K562 (cell line): ENCODE results near the gene SLC2A4RG. TPM values are rescaled to one million over a fixed set of nuclear protein-coding genes. Genes with fewer than 3 reads are reported as not detected.

Experiments
- ATAC-seq: fragments of 200-7000 bp; cut with Tn5 transposase; 3 replicates; pipeline ENCODE4 v1.9.1; 2020; ENCODE audit warnings: moderate library complexity
- BruUV-seq: library from RNA; stranded (reverse); fragments of 400-500 nt; replicated peaks from 2 replicates; lab custom pipeline; 2021; lab: Mats Ljungman, UMichigan
- CTCF ChIA-PET: fragments of 300-600 bp; formaldehyde crosslinking; extraction: SDS; loops from one replicate; lab custom pipeline; 2021; ENCODE audit warnings: low intra/inter-chr PET ratio; lab: Yijun Ruan, JAX
- POLR2A ChIA-PET: fragments of 300-600, 350-650 bp; sonication (Branson Sonifier 250); formaldehyde crosslinking; extraction: SDS; loops from one replicate; lab custom pipeline; 2021; ENCODE audit warnings: antibody characterized with exemption, inconsistent platforms; lab: Yijun Ruan, JAX
- DNase-seq, 4 experiments: peaks; one replicate each; pipeline versions ENCODE4 v3.0.0 to v3.0.0-alpha.2; 2011 to 2018; ENCODE audit warnings: low spot score in 3 of 4, mixed read lengths in 3 of 4; ENCODE audit errors: extremely low read depth in 1 of 4
- FAIRE-seq: peaks from 2 replicates; lab custom pipeline; 2011; peaks lifted over from hg19 to GRCh38; lab: Jason Lieb, UNC
- H2AFZ ChIP-seq: 2 replicates; pipeline ENCODE4 v1.6.0; 2011; ENCODE audit warnings: low read depth, low read length, control low read depth, inconsistent platforms
- H3K27ac ChIP-seq: fragments of 200-600 bp; 3 replicates; pipeline ENCODE4 v1.8.0; 2011; ENCODE audit warnings: low read depth, mild to moderate bottlenecking, control low read depth, inconsistent platforms, low read length, moderate library complexity, mixed read lengths; ENCODE audit errors: extremely low read depth
- H3K27me3 ChIP-seq, 2 experiments: fragments of 300-600 bp in 1 of 2; 2 replicates in 1 of 2; 3 replicates in 1 of 2; pipeline versions ENCODE4 v1.6.0 to v1.8.0; 2011; ENCODE audit warnings: inconsistent platforms in 2 of 2, low read length in 2 of 2, mild to moderate bottlenecking in 1 of 2, mixed read lengths in 1 of 2, moderate library complexity in 1 of 2; ENCODE audit not compliant: control insufficient read depth in 2 of 2, insufficient read depth in 2 of 2
- H3K36me3 ChIP-seq: fragments of 300-600 bp; 3 replicates; pipeline ENCODE4 v1.8.0; 2011; ENCODE audit warnings: mild to moderate bottlenecking, low read length, inconsistent platforms; ENCODE audit not compliant: control insufficient read depth, insufficient read depth
- H3K4me1 ChIP-seq, 2 experiments: fragments of 200-600 bp in 1 of 2; replicated peaks in 1 of 2; 2 replicates in 1 of 2; 3 replicates in 1 of 2; pipeline versions ENCODE4 v1.5.1 to v1.8.0; 2011; ENCODE audit warnings: inconsistent platforms in 2 of 2, low read length in 2 of 2, mild to moderate bottlenecking in 1 of 2, mixed read lengths in 1 of 2, moderate library complexity in 1 of 2; ENCODE audit not compliant: control insufficient read depth in 2 of 2, insufficient read depth in 2 of 2
- H3K4me2 ChIP-seq: 2 replicates; pipeline ENCODE4 v1.6.1; 2011; ENCODE audit warnings: low read length, control low read depth, inconsistent platforms, mixed read lengths; ENCODE audit not compliant: insufficient read depth
- H3K4me3 ChIP-seq: fragments of 200-600 bp; sonication (generic), shearing (Covaris generic); 2 replicates; pipeline ENCODE4 v1.5.1; 2016; ENCODE audit warnings: control low read depth, inconsistent platforms
- H3K79me2 ChIP-seq: fragments of 200-600 bp; 3 replicates; pipeline ENCODE4 v1.8.0; 2011; ENCODE audit warnings: low read length, inconsistent platforms; ENCODE audit not compliant: control insufficient read depth, insufficient read depth
- H3K9ac ChIP-seq, 2 experiments: 2 replicates each; pipeline versions ENCODE4 v1.6.0 to v1.6.1; 2011; ENCODE audit warnings: low read depth in 2 of 2, low read length in 2 of 2, control low read depth in 1 of 2, inconsistent platforms in 1 of 2, mild to moderate bottlenecking in 1 of 2, mixed read lengths in 1 of 2; ENCODE audit not compliant: insufficient read depth in 1 of 2
- H3K9me1 ChIP-seq: one replicate; pipeline ENCODE4 v1.6.0; 2011; ENCODE audit warnings: inconsistent platforms, mild to moderate bottlenecking, low read length, moderate library complexity; ENCODE audit not compliant: control insufficient read depth, insufficient read depth
- H3K9me3 ChIP-seq: replicated peaks from 2 replicates; pipeline ENCODE4 v1.5.1; 2011; ENCODE audit warnings: low read depth, low read length, inconsistent platforms; ENCODE audit not compliant: control insufficient read depth, insufficient read depth
- H4K20me1 ChIP-seq: replicated peaks from 2 replicates; pipeline ENCODE4 v1.6.1; 2011; ENCODE audit warnings: low read length, inconsistent platforms, mixed read lengths; ENCODE audit not compliant: control insufficient read depth, insufficient read depth
- PCBP1 ChIP-seq: fragments of 200-400 bp; formaldehyde crosslinking; IDR thresholded peaks from 2 replicates; pipeline ENCODE4 v1.6.1; 2018; ENCODE audit warnings: mild to moderate bottlenecking, low read depth, low read length; ENCODE audit not compliant: poor library complexity, severe bottlenecking
- WGBS: fragments of 100-300 bp; shearing (Covaris generic); methylation state at CpG from one replicate; pipeline ENCODE4 v1.1.6; 2016; ENCODE audit warnings: low coverage, mixed read lengths; ENCODE audit not compliant: insufficient coverage; ENCODE audit errors: missing lambda C conversion rate; 5-methylcytosine and 5-hydroxymethylcytosine counted together
- in situ Hi-C: fragments of 300-500 bp; cut with MboI; formaldehyde crosslinking; loops from 4 replicates; pipeline ENCODE4 v1.15.0; 2018; ENCODE audit warnings: inconsistent platforms, mixed read lengths
- intact Hi-C: fragments of 100-400 bp; cut with micrococcal nuclease; formaldehyde crosslinking; loops from 2 replicates; pipeline ENCODE4 v1.14.2; 2022
- polyA plus RNA-seq, 8 experiments: library from polyadenylated mRNA; depleted of rRNA in 4 of 8; stranded (reverse) in 5 of 8; unstranded in 3 of 8; fragments of >200 nt; fragmentation: Nextera tagmentation in 2 of 8; fragmentation: Illumina TruSeq in 1 of 8; extraction: Ambion mirVana in 2 of 8; extraction: Trizol in 1 of 8; gene quantifications; 2 replicates each; pipeline versions ENCODE4 v1.2.1 to v1.2.3, GENCODE V29; 2011 to 2014; ENCODE audit warnings: inconsistent platforms in 1 of 8, missing spikeins in 1 of 8
- total RNA-seq, 7 experiments: library from RNA; depleted of rRNA in 6 of 7; stranded (reverse); fragments of >200 nt in 6 of 7; fragmentation: Illumina TruSeq in 2 of 7; extraction: Trizol in 2 of 7; gene quantifications; 2 replicates each; pipeline versions ENCODE4 v1.2.1 to v1.2.3, GENCODE V29; 2011 to 2021; ENCODE audit warnings: low replicate concordance in 1 of 7

SLC2A4RG gene
- total and polyA plus RNA-seq, 9 of the 15 experiments (the other 6 are each of a cell fraction or from before 2014, with no cell fraction given): 0.34 to 97.3 (median 26.5) TPM

DNA sequence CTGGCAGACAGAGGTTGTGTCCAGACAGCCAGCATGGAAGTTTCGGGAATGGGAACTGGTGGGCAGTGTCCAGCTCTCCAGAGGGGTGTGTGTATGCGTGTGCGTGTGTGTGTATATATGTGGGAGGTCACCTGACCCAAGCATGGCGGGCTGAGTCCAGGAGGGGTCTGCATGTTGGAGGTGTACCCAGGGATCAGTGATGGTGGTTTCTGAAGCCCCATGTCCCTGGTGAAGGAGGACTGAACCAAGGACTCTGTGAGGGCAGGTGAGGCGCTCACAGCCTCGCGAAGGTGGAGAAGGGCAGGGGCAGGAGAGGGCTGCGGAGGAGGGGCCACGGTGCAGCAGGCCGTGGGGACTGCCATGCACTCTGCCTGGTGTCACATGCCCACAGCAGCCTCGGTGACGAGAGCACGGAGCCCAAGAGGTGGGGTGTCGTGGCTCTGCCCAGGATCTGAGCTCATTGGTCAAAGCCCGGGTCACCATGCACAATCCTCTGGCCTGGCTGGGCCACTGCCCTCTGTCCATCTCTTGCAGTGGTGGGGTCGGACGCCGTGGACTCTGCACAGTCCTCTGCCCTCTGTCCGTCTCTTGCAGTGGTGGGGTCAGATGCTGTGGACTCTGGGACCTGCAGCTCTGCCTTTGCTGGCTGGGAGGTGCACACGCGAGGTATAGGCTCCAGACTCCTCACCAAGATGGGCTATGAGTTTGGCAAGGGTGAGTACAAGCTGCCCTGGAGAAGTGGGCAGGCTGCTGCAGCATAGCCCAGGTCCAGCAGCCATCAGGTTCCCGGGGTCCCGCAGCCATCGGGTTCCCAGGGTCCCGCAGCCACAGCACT, 5.2 kb upstream of the SLC2A4RG start:
- ATAC-seq (no peak), DNase-seq (peak in 2 of 4 experiments; percentile 3), FAIRE-seq (no peak)
- no peak overlapping the region for H3K4me3 ChIP-seq
- H3K27me3 ChIP-seq: no peaks in the 10 kb centered on the region
- H2AFZ ChIP-seq: no peak overlapping the region
- in situ Hi-C loops (no loop called here), intact Hi-C loops (no loop called here)
- H3K79me2 ChIP-seq: peaks cover 21% of the 10 kb centered on the region
- H3K4me2 ChIP-seq: no peak overlapping the region
- H3K9me1 ChIP-seq: no peaks in the 10 kb centered on the region
- POLR2A ChIA-PET: interaction anchor here (0.5 kb wide), 2 partner anchors 209 to 246 kb away, joined by 4 read pairs; no protein-coding TSS in a partner anchor
- no peak for TF ChIP-seq PCBP1
- H3K27ac ChIP-seq: no peak overlapping the region
- H4K20me1 ChIP-seq: 0 out of 2 replicates have a peak, but pooled peaks cover 5% of the 10 kb centered on the region
- CTCF ChIA-PET: no interaction called here
- H3K9me3 ChIP-seq: peaks cover 4% of the 10 kb centered on the region
- H3K36me3 ChIP-seq: peaks cover 67% of the 10 kb centered on the region; the same call in 2 of the 3 replicates
- no TSS peak for BruUV-seq
- 93% methylated on average over 18 of the region's 25 CpGs for WGBS
- H3K9ac ChIP-seq: no peak overlapping the region
- peaks cover 3 to 58% of the 10 kb centered on the region in 2 experiments; a peak in 3 of 5 replicates for H3K4me1 ChIP-seq
